ENCODE results near the gene OR8B4. TPM values are rescaled to one million over a fixed set of nuclear protein-coding genes. Genes with fewer than 3 reads are reported as not detected.

The OR8B4 gene
- total RNA-seq, 4 donors from 2014 or later: not detected

DNA sequence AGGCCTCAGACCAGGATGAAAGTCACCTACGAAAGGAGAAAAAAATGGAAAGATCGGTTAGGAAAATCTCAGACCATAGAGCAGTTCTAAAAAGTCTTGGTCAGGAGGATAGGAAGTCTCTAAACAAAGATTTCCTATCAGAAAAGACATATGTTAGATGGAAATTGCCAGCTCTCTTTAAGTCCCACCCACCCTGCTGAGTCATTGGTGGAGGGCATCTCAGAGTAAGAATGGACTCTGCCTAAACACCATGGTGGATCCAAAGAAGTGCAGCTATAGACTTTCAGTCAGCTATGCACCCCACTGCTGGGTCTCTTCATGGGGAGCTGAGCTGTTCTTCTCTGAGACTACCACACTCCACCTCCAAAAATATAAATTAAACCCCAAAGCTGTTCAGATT lies 44.1 kb downstream of the OR8B4 start:
- no peak overlapping the region for H3K27ac ChIP-seq (replicated peaks in 1 of 4)
- no peak for TF ChIP-seq POLR2AphosphoS5 (IDR thresholded peaks at IDR 0.05)
- TF ChIP-seq EP300 (IDR thresholded peaks at IDR 0.05): no peak
- no peak for TF ChIP-seq POLR2A (IDR thresholded peaks at IDR 0.05; ENCODE audit: low read depth)
- TF ChIP-seq, protein P1, sequence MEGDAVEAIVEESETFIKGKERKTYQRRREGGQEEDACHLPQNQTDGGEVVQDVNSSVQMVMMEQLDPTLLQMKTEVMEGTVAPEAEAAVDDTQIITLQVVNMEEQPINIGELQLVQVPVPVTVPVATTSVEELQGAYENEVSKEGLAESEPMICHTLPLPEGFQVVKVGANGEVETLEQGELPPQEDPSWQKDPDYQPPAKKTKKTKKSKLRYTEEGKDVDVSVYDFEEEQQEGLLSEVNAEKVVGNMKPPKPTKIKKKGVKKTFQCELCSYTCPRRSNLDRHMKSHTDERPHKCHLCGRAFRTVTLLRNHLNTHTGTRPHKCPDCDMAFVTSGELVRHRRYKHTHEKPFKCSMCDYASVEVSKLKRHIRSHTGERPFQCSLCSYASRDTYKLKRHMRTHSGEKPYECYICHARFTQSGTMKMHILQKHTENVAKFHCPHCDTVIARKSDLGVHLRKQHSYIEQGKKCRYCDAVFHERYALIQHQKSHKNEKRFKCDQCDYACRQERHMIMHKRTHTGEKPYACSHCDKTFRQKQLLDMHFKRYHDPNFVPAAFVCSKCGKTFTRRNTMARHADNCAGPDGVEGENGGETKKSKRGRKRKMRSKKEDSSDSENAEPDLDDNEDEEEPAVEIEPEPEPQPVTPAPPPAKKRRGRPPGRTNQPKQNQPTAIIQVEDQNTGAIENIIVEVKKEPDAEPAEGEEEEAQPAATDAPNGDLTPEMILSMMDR (IDR thresholded peaks at IDR 0.05): no peak
- DNase-seq (ENCODE audit: extremely low spot score): no peak
- intact Hi-C loops (cut with DNase I): no loop called here
- no peaks in the 10 kb centered on the region for H3K36me3 ChIP-seq
- H3K9me3 ChIP-seq: no peaks in the 10 kb centered on the region
- WGBS: 93% methylated on average over 2 of the region's 2 CpGs
- H3K4me1 ChIP-seq: no peaks in the 10 kb centered on the region
- no peak overlapping the region for H3K4me3 ChIP-seq
- no peaks in the 10 kb centered on the region for H3K27me3 ChIP-seq

DNA sequence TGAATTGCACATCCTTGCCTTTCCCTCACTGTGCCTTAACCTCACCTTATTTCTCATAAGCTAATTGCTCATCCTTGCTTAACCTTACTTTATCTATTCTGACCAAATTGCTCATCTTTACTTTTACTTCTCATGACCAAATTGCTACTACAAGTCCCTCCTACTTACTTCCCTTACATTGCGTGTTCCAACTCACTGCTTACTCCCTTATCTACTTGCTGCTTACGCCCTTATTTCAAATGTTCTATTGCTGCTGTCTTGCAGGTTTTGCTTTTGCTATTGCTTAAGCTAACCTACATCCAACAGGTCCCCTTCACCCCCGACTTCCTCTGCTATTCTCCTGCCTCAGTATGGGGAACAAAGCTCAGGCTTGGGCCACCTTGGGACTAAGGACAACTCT lies 48.4 kb downstream of the OR8B4 start:
- Histone ChIP-seq H3K27me3 (no peaks in the 10 kb centered on the region), H3K4me1 (no peaks in the 10 kb centered on the region), H3K27ac (replicated peaks in 1 of 4) (no peak overlapping the region), H3K9me3 (no peaks in the 10 kb centered on the region), H3K36me3 (no peaks in the 10 kb centered on the region), H3K4me3 (no peak overlapping the region)
- no peak for TF ChIP-seq EP300 (IDR thresholded peaks at IDR 0.05)
- no peak for TF ChIP-seq POLR2AphosphoS5 (IDR thresholded peaks at IDR 0.05)
- no peak for DNase-seq (ENCODE audit: extremely low spot score)
- intact Hi-C loops (cut with DNase I): no loop called here
- 61% methylated on average over 3 of the region's 3 CpGs for WGBS

Other genes with a start within 250 kb of the OR8B4 start
- not detected for gene OR10D3, start 241.5 kb downstream of the OR8B4 start, total RNA-seq
- gene OR8G1, start 183.8 kb downstream of the OR8B4 start, total RNA-seq: not detected
- gene OR8G5, start 168.5 kb downstream of the OR8B4 start, total RNA-seq: under 1 TPM in 1 of 4 donors, not detected in 3; 0.83 TPM
- gene OR8D1, start 110.9 kb downstream of the OR8B4 start, total RNA-seq: not detected
- gene OR8D2, start 104.7 kb downstream of the OR8B4 start, total RNA-seq: not detected
- not detected for gene OR8B2, start 40.4 kb downstream of the OR8B4 start, total RNA-seq
- not detected for gene OR8B3, start 25.8 kb downstream of the OR8B4 start, total RNA-seq
- gene OR8B8, start 20.8 kb upstream of the OR8B4 start, total RNA-seq: not detected
- not detected for gene OR8B12, start 118.8 kb upstream of the OR8B4 start, total RNA-seq
- not detected for gene OR8A1, start 145.1 kb upstream of the OR8B4 start, total RNA-seq
- gene PANX3, start 186.6 kb upstream of the OR8B4 start, total RNA-seq: not detected
- gene TBRG1, start 198.0 kb upstream of the OR8B4 start, total RNA-seq: 10 to 100 TPM; 32.0 to 50.9 (median 35.8) TPM
- 1 to 10 TPM; 3.1 to 4.5 (median 3.5) TPM for gene SIAE, start 248.9 kb upstream of the OR8B4 start, total RNA-seq
- 1 to 10 TPM; 4.2 to 8.6 (median 5.8) TPM for gene SPA17, start 249.0 kb upstream of the OR8B4 start, total RNA-seq